ENCODE results near the gene USP27X.

DNA sequence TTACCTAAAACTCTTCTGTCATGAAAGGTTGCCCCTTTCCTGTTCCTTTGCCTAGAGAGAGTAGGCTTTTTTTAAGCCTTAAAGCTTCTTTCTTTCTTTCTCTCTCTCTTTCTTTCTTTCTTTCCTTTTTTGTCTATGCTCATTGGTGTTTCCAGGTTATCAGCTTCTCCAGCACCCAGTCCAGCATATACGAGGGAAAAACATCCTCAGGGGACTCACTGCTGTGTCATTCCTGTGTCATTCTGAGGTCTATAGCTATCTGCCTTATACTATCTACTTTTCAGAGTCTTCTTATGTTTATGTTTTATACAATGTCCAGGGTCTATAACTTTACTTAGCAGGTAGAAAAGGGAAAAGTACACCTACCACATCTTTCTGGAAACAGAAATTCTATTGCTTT lies 10.5 kb upstream of the USP27X start:
- TF ChIP-seq, protein P1, sequence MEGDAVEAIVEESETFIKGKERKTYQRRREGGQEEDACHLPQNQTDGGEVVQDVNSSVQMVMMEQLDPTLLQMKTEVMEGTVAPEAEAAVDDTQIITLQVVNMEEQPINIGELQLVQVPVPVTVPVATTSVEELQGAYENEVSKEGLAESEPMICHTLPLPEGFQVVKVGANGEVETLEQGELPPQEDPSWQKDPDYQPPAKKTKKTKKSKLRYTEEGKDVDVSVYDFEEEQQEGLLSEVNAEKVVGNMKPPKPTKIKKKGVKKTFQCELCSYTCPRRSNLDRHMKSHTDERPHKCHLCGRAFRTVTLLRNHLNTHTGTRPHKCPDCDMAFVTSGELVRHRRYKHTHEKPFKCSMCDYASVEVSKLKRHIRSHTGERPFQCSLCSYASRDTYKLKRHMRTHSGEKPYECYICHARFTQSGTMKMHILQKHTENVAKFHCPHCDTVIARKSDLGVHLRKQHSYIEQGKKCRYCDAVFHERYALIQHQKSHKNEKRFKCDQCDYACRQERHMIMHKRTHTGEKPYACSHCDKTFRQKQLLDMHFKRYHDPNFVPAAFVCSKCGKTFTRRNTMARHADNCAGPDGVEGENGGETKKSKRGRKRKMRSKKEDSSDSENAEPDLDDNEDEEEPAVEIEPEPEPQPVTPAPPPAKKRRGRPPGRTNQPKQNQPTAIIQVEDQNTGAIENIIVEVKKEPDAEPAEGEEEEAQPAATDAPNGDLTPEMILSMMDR (IDR thresholded peaks at IDR 0.05), result no peak
- no peak for TF ChIP-seq POLR2A (IDR thresholded peaks at IDR 0.05)
